Hepatocyte (in vitro differentiated cells): ENCODE measurements around the gene TMEM87A. TPM values are rescaled to one million over a fixed set of nuclear protein-coding genes. Genes with fewer than 3 reads are reported as not detected.

Source experiments
- DNase-seq: peaks from one replicate; pipeline ENCODE4 v3.0.0-alpha.2; 2016; ENCODE audit warnings: low spot score
- H2AFZ ChIP-seq: fragments of 200-600 bp; sonication (generic); 2 replicates; pipeline ENCODE4 v1.6.0; 2016; ENCODE audit warnings: antibody characterized with exemption, mild to moderate bottlenecking
- H3K27ac ChIP-seq: fragments of 200-600 bp; sonication (generic); 2 replicates; pipeline ENCODE4 v1.5.1; 2016; ENCODE audit warnings: mild to moderate bottlenecking
- H3K27me3 ChIP-seq: fragments of 200-600 bp; sonication (generic); 2 replicates; pipeline ENCODE4 v1.6.1; 2016
- H3K36me3 ChIP-seq: fragments of 200-600 bp; sonication (generic); replicated peaks from 2 replicates; pipeline ENCODE4 v1.5.1; 2016; ENCODE audit warnings: low read depth; ENCODE audit not compliant: insufficient read depth
- H3K4me1 ChIP-seq: fragments of 200-600 bp; sonication (generic); 2 replicates; pipeline ENCODE4 v1.5.1; 2016; ENCODE audit warnings: mild to moderate bottlenecking, moderate library complexity; ENCODE audit not compliant: insufficient read depth
- H3K4me2 ChIP-seq: fragments of 200-600 bp; sonication (generic); 2 replicates; pipeline ENCODE4 v1.6.0; 2016
- H3K4me3 ChIP-seq: fragments of 200-600 bp; sonication (generic); 2 replicates; pipeline ENCODE4 v1.5.1; 2016; ENCODE audit warnings: mild to moderate bottlenecking
- H3K79me2 ChIP-seq: fragments of 200-600 bp; sonication (generic); 2 replicates; pipeline ENCODE4 v1.6.0; 2017; ENCODE audit warnings: mild to moderate bottlenecking
- H3K9me2 ChIP-seq: fragments of 200-600 bp; sonication (generic); replicated peaks from 2 replicates; pipeline ENCODE4 v1.6.0; 2017; ENCODE audit warnings: mild to moderate bottlenecking; ENCODE audit not compliant: insufficient read depth
- H3K9me3 ChIP-seq: fragments of 200-600 bp; sonication (generic); 2 replicates; pipeline ENCODE4 v1.5.1; 2016; ENCODE audit warnings: low read depth, mild to moderate bottlenecking
- H4K20me1 ChIP-seq: fragments of 200-600 bp; sonication (generic); 2 replicates; pipeline ENCODE4 v1.6.0; 2016; ENCODE audit warnings: mild to moderate bottlenecking; ENCODE audit not compliant: insufficient read depth, poor library complexity, severe bottlenecking
- EZH2 ChIP-seq: fragments of 200-600 bp; sonication (generic); IDR thresholded peaks from 2 replicates; pipeline ENCODE4 v1.6.1; 2016; ENCODE audit warnings: antibody characterized with exemption, mild to moderate bottlenecking, borderline replicate concordance
- EZH2phosphoT487 ChIP-seq: fragments of 200-600 bp; sonication (generic); IDR thresholded peaks from one replicate; pipeline ENCODE4 v1.6.1; 2018; ENCODE audit warnings: antibody characterized with exemption, mild to moderate bottlenecking, low read depth, moderate library complexity; ENCODE audit not compliant: unreplicated experiment, severe bottlenecking
- WGBS: methylation state at CpG from one replicate; pipeline ENCODE4 v1.1.6; 2016; ENCODE audit warnings: low lambda C conversion rate; ENCODE audit errors: missing lambda C conversion rate; 5-methylcytosine and 5-hydroxymethylcytosine counted together
- polyA plus RNA-seq: library from polyadenylated mRNA; unstranded; fragments of >200 nt; fragmentation: Nextera tagmentation; extraction: Ambion mirVana; gene quantifications from 2 replicates; pipeline ENCODE4 v1.2.1, GENCODE V29; 2016
- total RNA-seq: library from RNA; depleted of rRNA; stranded (reverse); fragments of >200 nt; gene quantifications from 2 replicates; pipeline ENCODE4 v1.2.3, GENCODE V29; 2014
- TF ChIP-seq, protein P1 (sequence below): fragments of 200-600 bp; sonication (generic); IDR thresholded peaks from 2 replicates; pipeline ENCODE4 v1.5.1; 2016; ENCODE audit warnings: antibody characterized with exemption, mild to moderate bottlenecking; ENCODE audit not compliant: poor library complexity

TMEM87A gene
- total and polyA plus RNA-seq, 2 experiments from 2014 or later = 68.3 to 97.6 TPM

DNA sequence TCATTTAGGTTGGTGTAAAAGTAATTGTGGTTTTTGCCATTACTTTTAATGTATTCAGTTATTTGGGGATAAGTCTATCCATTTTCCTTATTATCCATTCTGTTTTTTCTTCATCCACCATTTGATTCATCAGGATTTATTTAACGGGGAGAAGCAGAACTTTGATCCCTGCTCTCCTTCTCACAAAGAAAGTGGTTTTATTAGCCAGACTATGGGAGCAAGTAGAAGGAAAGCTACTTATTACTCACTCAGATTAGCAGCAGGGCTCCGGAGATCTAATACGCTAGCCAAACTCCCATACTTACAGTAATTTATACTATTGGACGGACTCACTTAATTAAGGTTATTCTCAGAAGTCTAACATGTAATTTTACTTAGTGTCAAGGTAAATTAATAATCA, 14.7 kb upstream of the TMEM87A start:
- WGBS = 83% methylated on average over 4 of the region's 4 CpGs
- Histone ChIP-seq H3K4me2 (peak overlapping the region; percentile 1), H3K9me2 (no peaks in the 10 kb centered on the region), H3K27me3 (no peaks in the 10 kb centered on the region), H2AFZ (no peak overlapping the region), H4K20me1 (no peaks in the 10 kb centered on the region), H3K79me2 (no peaks in the 10 kb centered on the region), H3K27ac (no peak overlapping the region), H3K4me1 (peaks cover 7% of the 10 kb centered on the region), H3K36me3 (no peaks in the 10 kb centered on the region), H3K9me3 (no peaks in the 10 kb centered on the region), H3K4me3 (no peak overlapping the region)
- no peak for TF ChIP-seq EZH2
- no peak for TF ChIP-seq EZH2phosphoT487
- no peak for DNase-seq

DNA sequence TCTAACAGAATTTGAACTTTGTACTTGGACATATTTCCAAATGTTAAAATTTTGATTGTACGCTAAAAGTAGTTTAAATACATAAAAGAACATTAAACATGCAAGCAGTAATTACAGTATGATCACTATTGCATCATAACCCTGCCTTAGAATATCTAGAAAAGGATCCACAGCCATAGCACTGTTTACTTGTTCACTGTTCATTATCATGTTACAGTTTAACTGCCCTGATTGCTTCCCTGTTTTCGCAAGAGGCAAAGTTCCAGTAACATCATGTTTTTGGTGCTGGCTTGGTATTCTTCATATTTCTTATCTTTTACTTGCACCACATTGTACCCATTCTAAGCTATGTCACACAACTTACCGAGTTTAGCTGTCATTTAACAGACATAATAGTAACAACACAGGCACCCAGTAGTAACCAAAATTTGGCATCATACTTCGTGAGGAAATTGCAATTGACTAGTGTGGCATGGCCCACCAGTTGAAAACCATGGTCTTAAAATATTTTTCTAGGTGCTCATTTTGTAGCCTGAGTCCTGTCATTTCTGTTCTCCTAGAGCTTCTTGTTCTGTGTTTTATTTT, 13.3 kb upstream of the TMEM87A start:
- H2AFZ ChIP-seq = no peak overlapping the region
- WGBS = 70% methylated on average over 4 of the region's 4 CpGs
- no peaks in the 10 kb centered on the region for H4K20me1 ChIP-seq
- TF ChIP-seq EZH2 = no peak
- TF ChIP-seq EZH2phosphoT487 = no peak
- TF ChIP-seq, protein P1, sequence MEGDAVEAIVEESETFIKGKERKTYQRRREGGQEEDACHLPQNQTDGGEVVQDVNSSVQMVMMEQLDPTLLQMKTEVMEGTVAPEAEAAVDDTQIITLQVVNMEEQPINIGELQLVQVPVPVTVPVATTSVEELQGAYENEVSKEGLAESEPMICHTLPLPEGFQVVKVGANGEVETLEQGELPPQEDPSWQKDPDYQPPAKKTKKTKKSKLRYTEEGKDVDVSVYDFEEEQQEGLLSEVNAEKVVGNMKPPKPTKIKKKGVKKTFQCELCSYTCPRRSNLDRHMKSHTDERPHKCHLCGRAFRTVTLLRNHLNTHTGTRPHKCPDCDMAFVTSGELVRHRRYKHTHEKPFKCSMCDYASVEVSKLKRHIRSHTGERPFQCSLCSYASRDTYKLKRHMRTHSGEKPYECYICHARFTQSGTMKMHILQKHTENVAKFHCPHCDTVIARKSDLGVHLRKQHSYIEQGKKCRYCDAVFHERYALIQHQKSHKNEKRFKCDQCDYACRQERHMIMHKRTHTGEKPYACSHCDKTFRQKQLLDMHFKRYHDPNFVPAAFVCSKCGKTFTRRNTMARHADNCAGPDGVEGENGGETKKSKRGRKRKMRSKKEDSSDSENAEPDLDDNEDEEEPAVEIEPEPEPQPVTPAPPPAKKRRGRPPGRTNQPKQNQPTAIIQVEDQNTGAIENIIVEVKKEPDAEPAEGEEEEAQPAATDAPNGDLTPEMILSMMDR = no peak
- H3K27me3 ChIP-seq = no peaks in the 10 kb centered on the region
- peak overlapping the region; percentile 43 for H3K4me2 ChIP-seq
- DNase-seq = no peak
- H3K4me3 ChIP-seq = no peak overlapping the region
- no peaks in the 10 kb centered on the region for H3K36me3 ChIP-seq
- H3K9me2 ChIP-seq = no peaks in the 10 kb centered on the region
- H3K27ac ChIP-seq = peak overlapping the region; percentile 13
- no peaks in the 10 kb centered on the region for H3K79me2 ChIP-seq
- H3K4me1 ChIP-seq = peaks cover 7% of the 10 kb centered on the region
- H3K9me3 ChIP-seq = no peaks in the 10 kb centered on the region

DNA sequence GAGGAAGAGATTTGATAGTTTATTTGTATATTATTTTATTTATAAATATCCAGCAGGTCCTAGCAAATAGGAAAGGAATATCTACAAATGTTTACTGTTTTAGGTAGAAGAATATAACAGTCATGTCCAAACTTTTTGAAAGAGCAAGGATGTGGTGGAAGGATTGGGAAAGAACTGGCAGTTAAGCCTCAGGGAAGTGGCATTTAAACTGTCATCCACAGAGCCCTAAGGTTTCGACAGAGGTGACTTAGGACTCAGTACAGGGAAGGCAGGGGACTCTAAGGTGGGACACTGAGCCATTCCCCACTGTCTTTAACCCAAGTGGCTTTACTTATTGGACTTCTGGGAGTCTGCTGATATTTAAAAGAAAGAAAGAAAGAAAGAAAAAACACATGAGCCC, 11.8 kb upstream of the TMEM87A start:
- no peak for DNase-seq
- Histone ChIP-seq H4K20me1 (no peaks in the 10 kb centered on the region), H3K27ac (peak overlapping the region; percentile 8), H3K4me1 (peaks cover 7% of the 10 kb centered on the region), H3K4me3 (no peak overlapping the region), H3K79me2 (no peaks in the 10 kb centered on the region), H3K9me3 (no peaks in the 10 kb centered on the region), H3K4me2 (no peak overlapping the region), H3K36me3 (no peaks in the 10 kb centered on the region), H2AFZ (no peak overlapping the region), H3K9me2 (no peaks in the 10 kb centered on the region), H3K27me3 (no peaks in the 10 kb centered on the region)
- TF ChIP-seq EZH2 (no peak), EZH2phosphoT487 (no peak)
- TF ChIP-seq, protein P1 = no peak
- 82% methylated on average over 1 of the region's 1 CpG for WGBS

DNA sequence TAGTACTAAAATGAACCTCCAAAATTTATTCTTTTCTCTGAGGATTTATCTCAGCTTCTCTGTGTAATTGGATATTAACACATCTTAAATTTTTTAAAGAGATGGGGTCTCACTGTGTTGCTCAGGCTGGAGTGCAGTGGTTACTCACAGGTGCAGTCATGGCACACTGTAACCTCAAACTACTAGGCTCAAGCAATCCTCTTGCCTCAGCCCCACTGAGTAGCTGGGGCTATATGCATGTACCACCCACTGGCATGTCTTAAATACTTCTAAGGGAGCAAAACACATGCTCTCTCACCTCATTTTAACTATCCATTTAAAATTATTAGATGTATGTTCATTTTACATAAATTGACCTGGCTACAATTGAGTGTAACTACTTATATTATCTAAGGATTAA, 11.3 kb upstream of the TMEM87A start:
- Histone ChIP-seq H3K9me3 (no peaks in the 10 kb centered on the region), H3K4me2 (no peak overlapping the region), H3K4me3 (no peak overlapping the region), H3K27ac (no peak overlapping the region), H3K36me3 (no peaks in the 10 kb centered on the region), H3K4me1 (peaks cover 7% of the 10 kb centered on the region), H3K9me2 (no peaks in the 10 kb centered on the region), H3K79me2 (no peaks in the 10 kb centered on the region), H3K27me3 (no peaks in the 10 kb centered on the region), H4K20me1 (no peaks in the 10 kb centered on the region), H2AFZ (no peak overlapping the region)
- DNase-seq = no peak
- TF ChIP-seq, protein P1 = no peak
- TF ChIP-seq EZH2 (no peak), EZH2phosphoT487 (no peak)
